ENCODE data around the gene UGT2B28.
"Not testable (repeated sequence)": the region's sequence is repeated elsewhere in the genome, so short reads cannot be mapped to it uniquely, and the experiment has no call there.

- not testable (repeated sequence) for TF ChIP-seq CTCF, POLR2A (IDR thresholded peaks at IDR 0.05)
Measured at GRCh38 chr4:69310262-69310661, 30.0 kb downstream of the UGT2B28 start.

Measured in prostate gland (tissue), 2 donors.